ENCODE measurements around the gene PRF1.
"Not testable (repeated sequence)": the region's sequence is repeated elsewhere in the genome, so short reads cannot be mapped to it uniquely, and the experiment has no call there.

The PRF1 gene

GRCh38 chr10:70602665-70603448 is at the start of gene PRF1:
TSS of gene PRF1 (minus strand) at chr10:70602741. CDS start at chr10:70600902, 1,839 bp downstream.
- no peak for DNase-seq

GRCh38 chr10:70651661-70652060 is 49.1 kb upstream of the PRF1 start:
- no peak for DNase-seq

GRCh38 chr10:70650718-70651117 is 48.2 kb upstream of the PRF1 start:
- no peak for DNase-seq

GRCh38 chr10:70650104-70650503 is 47.6 kb upstream of the PRF1 start:
- DNase-seq = no peak

- DNase-seq = no peak
These were observed 47.0 kb upstream of the PRF1 start for GRCh38 chr10:70649526-70649925.

- DNase-seq = no peak
These were observed 45.9 kb upstream of the PRF1 start for GRCh38 chr10:70648427-70648826.

- no peak for DNase-seq
These were observed 44.5 kb upstream of the PRF1 start for GRCh38 chr10:70647086-70647485.

GRCh38 chr10:70644959-70645358 is 42.4 kb upstream of the PRF1 start:
- DNase-seq = not testable (repeated sequence)

GRCh38 chr10:70643272-70643671 is 40.7 kb upstream of the PRF1 start:
- DNase-seq = not testable (repeated sequence)

- not testable (repeated sequence) for DNase-seq
These were observed 37.3 kb upstream of the PRF1 start for GRCh38 chr10:70639640-70640383.

GRCh38 chr10:70634515-70634914 is 32.0 kb upstream of the PRF1 start:
- DNase-seq = not testable (repeated sequence)

- DNase-seq = no peak
These were observed 31.5 kb upstream of the PRF1 start for GRCh38 chr10:70634011-70634410.

- not testable (repeated sequence) for DNase-seq
These were observed 29.2 kb upstream of the PRF1 start for GRCh38 chr10:70631735-70632134.

GRCh38 chr10:70629338-70629737 is 26.8 kb upstream of the PRF1 start:
- no peak for DNase-seq

- DNase-seq = no peak
These were observed 23.5 kb upstream of the PRF1 start for GRCh38 chr10:70626056-70626455.

GRCh38 chr10:70622981-70623844 is 20.7 kb upstream of the PRF1 start:
- DNase-seq = no peak

- no peak for DNase-seq
These were observed 20.0 kb upstream of the PRF1 start for GRCh38 chr10:70622541-70622940.

- DNase-seq = no peak
These were observed 19.1 kb upstream of the PRF1 start for GRCh38 chr10:70621503-70622078.

GRCh38 chr10:70620020-70620289 is 17.4 kb upstream of the PRF1 start:
- DNase-seq = no peak

- peak in 1 of 14 donors; percentile 6 for DNase-seq
These were observed 16.9 kb upstream of the PRF1 start for GRCh38 chr10:70619271-70620019.

GRCh38 chr10:70618663-70619062 is 16.1 kb upstream of the PRF1 start:
- no peak for DNase-seq

Measured in C1 segment of cervical spinal cord (tissue), 14 donors.